ENCODE data around the gene VWA8. TPM values are rescaled to one million over a fixed set of nuclear protein-coding genes. Genes with fewer than 3 reads are reported as not detected.
"Not testable (repeated sequence)": the region's sequence is repeated elsewhere in the genome, so short reads cannot be mapped to it uniquely, and the experiment has no call there.

Gene VWA8
- total and polyA plus RNA-seq, 2 donors, result 8.8 to 45.9 TPM

DNA sequence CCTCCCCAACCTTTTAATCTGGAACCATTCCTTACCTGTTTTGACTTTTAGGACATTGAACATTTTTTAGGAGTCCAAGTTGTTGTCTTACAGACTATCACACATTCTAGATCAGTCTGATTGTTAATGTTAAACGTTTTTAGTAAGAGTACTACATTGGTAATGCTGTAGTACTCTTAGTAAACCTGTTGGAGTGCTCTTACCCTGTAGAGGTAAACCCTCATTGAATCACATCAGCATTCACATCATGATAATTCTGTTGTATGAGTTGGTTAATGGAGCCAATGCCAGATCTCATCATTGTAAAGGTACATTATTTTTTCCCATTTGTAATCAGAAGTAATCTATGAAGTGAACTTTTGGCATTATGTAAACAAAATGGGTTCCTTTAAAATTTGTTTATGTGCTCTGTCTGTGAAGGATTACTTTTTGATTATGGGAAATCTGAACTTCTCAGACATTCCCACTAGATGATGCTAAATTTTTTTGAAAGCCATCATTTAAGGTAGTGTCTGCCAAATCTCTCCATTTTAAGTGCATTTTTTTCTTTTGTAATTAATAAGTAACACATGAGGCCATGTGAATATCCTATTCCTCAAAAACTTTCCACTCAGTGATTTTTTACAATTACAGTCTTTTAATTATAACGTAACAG is 55.2 kb downstream of the VWA8 start:
- H3K36me3 ChIP-seq (ENCODE audit: insufficient read depth), result peaks cover 2% of the 10 kb centered on the region
- H3K4me3 ChIP-seq (ENCODE audit: low read depth, low read length), result no peak overlapping the region
- WGBS, result 56% methylated on average over 2 of the region's 2 CpGs
- no peak for DNase-seq (ENCODE audit: extremely low spot score)
- no peak overlapping the region for H3K27ac ChIP-seq (ENCODE audit: low read depth)
- no peaks in the 10 kb centered on the region for H3K4me1 ChIP-seq (ENCODE audit: insufficient read depth)

DNA sequence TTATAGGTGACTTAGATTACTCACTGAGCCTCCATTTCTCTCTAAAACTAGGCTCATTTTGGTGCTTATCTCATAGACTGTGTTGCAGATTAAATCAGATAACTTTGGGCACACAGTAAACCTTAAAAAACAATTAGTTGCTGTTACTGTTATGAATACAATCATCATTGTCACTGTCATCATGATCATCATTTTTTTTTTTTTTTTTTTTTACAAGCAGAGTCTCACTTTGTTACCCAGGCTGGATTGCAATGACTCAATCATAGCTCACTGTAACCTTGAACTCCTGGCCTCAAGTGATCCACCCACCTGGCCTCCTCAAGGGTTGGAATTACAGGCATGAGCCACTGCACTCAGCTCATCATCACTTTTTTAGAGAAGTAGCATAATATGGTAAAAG is 60.0 kb downstream of the VWA8 start:
- Histone ChIP-seq H3K36me3 (ENCODE audit: insufficient read depth) (no peaks in the 10 kb centered on the region), H3K4me1 (ENCODE audit: insufficient read depth) (no peaks in the 10 kb centered on the region), H3K4me3 (ENCODE audit: low read depth, low read length) (no peak overlapping the region), H3K27ac (ENCODE audit: low read depth) (no peak overlapping the region)
- no peak for DNase-seq (ENCODE audit: extremely low spot score)

DNA sequence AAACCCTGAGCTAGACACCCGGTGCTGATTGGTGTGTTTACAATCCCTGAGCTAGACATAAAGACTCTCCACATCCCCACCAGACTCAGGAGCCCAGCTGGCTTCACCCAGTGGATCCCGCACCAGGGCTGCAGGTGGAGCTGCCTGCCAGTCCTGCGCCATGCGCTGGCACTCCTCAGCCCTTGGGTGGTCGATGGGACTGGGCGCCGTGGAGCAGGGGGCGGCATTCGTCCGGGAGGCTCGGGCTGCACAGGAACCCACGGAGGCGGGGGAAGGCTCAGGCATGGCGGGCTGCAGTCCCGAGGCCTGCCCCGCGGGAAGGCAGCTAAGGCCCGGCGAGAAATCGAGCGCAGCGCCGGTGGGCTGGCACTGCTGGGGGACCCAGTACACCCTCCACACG is 62.5 kb downstream of the VWA8 start:
- 98% methylated on average over 14 of the region's 24 CpGs for WGBS
- H3K4me1 ChIP-seq (ENCODE audit: insufficient read depth); H3K36me3 ChIP-seq (ENCODE audit: insufficient read depth); DNase-seq (ENCODE audit: extremely low spot score); H3K27ac ChIP-seq (ENCODE audit: low read depth); H3K4me3 ChIP-seq (ENCODE audit: low read depth, low read length): not testable (repeated sequence)

DNA sequence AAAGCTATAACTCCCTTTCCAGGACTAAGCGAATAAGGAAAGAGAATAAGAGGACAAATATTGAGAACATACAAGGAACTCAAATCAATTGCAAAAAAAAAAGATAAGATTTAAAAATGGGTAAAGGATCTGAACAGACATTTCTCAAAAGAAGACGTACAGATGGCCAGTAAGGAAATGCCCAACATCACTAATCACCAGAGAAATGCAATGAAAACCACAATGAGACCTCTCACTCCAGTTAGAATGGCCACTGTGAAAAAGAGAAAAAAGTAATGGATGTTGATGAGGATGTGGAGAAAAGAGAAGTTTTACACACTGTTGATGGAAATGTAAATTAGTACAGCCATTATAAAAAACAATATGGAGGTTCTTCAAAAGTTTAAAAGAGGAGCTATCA is 63.8 kb downstream of the VWA8 start:
- no peaks in the 10 kb centered on the region for H3K36me3 ChIP-seq (ENCODE audit: insufficient read depth)
- no peak overlapping the region for H3K27ac ChIP-seq (ENCODE audit: low read depth)
- H3K4me1 ChIP-seq (ENCODE audit: insufficient read depth), result no peaks in the 10 kb centered on the region
- 97% methylated on average over 2 of the region's 2 CpGs for WGBS
- H3K4me3 ChIP-seq (ENCODE audit: low read depth, low read length), result no peak overlapping the region
- DNase-seq (ENCODE audit: extremely low spot score), result no peak

DNA sequence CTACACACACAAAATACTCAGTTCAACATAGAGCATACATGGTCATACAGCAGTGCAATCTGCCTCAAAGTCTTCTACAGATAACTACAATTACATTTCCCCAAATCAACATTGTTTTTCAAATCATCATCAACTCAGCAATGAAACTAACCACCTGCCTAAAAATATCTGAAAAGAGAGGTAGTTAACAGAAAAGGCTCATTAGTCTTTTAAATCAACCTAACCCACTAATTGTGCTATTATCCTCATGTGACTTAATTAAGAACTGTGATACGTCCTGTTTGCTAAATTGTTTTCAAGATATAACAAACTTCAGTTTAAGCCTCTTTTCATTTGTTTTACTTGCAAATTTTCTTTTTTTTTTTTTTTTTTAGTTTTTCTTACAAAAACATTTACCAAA is 65.4 kb downstream of the VWA8 start:
- Histone ChIP-seq H3K36me3 (ENCODE audit: insufficient read depth) (no peaks in the 10 kb centered on the region), H3K4me3 (ENCODE audit: low read depth, low read length) (no peak overlapping the region)
- 99% methylated on average over 1 of the region's 1 CpG for whole genome bisulfite sequencing

DNA sequence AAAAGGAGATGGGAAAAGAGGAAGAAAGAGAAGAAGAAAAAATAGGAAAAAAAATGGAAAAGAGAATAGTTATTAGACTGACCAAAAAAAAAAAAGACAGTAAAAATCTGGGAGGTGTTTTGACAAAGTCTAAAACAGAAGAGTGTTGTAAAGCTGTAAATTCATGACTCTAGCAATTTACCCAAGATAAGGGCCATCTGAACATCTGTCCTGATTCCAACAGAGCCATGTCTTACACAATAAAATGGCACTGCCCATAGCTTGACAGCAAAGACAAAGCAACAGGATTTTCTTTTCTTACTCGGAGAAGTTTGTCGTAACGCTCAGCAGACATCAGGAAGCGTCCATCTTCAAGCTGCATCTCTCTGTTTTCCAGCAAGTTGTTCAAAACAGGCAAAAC is 69.8 kb downstream of the VWA8 start:
- Histone ChIP-seq H3K27ac (ENCODE audit: low read depth) (no peak overlapping the region), H3K36me3 (ENCODE audit: insufficient read depth) (no peaks in the 10 kb centered on the region), H3K4me3 (ENCODE audit: low read depth, low read length) (no peak overlapping the region), H3K4me1 (ENCODE audit: insufficient read depth) (no peaks in the 10 kb centered on the region)
- 81% methylated on average over 4 of the region's 4 CpGs for WGBS
- no peak for DNase-seq (ENCODE audit: extremely low spot score)

More for the DNA sequence above, 65.4 kb downstream of the VWA8 start:
- DNase-seq (ENCODE audit: extremely low spot score), result no peak
- H3K27ac ChIP-seq (ENCODE audit: low read depth), result no peak overlapping the region
- no peaks in the 10 kb centered on the region for H3K4me1 ChIP-seq (ENCODE audit: insufficient read depth)

DNA sequence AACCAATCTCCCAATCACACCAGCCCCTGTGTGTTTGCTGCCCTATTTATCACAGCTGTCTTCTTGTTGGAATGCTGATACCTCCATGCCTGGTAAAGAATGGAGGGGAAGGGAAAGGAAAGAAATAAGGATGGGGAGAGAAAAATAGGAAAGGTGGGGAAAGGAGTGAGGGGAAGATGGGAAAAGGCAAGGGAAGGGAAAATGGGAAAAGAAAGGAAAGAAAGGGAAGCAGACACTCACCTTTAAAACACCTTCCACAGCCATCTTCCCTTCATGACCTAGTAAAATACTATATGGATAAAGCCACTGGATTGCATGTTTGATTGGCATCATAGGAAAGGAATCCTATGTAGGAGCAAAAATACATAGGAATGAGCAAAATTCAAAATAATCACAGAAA is 77.8 kb downstream of the VWA8 start:
- DNase-seq (ENCODE audit: extremely low spot score), result no peak
- H3K27ac ChIP-seq (ENCODE audit: low read depth), result no peak overlapping the region
- H3K36me3 ChIP-seq (ENCODE audit: insufficient read depth), result peaks cover 1% of the 10 kb centered on the region
- no peaks in the 10 kb centered on the region for H3K4me1 ChIP-seq (ENCODE audit: insufficient read depth)
- no peak overlapping the region for H3K4me3 ChIP-seq (ENCODE audit: low read depth, low read length)

DNA sequence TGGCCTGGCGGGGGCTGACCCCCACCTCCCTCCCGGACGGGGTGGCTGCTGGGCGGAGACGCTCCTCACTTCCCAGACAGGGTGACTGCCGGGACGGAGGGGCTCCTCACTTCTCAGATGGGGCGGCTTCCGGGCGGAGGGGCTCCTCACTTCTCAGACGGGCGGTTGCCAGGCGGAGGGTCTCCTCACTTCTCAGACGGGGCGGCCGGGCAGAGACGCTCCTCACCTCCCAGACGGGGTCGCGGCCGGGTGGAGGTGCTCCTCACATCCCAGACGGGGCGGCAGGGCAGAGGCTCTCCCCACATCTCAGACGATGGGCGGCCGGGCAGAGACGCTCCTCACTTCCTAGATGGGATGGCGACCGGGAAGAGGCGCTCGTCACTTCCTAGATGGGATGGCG is 79.0 kb downstream of the VWA8 start:
- not testable (repeated sequence) for H3K4me1 ChIP-seq (ENCODE audit: insufficient read depth); H3K4me3 ChIP-seq (ENCODE audit: low read depth, low read length); DNase-seq (ENCODE audit: extremely low spot score); H3K27ac ChIP-seq (ENCODE audit: low read depth); H3K36me3 ChIP-seq (ENCODE audit: insufficient read depth)
- 98% methylated on average over 21 of the region's 32 CpGs for WGBS

DNA sequence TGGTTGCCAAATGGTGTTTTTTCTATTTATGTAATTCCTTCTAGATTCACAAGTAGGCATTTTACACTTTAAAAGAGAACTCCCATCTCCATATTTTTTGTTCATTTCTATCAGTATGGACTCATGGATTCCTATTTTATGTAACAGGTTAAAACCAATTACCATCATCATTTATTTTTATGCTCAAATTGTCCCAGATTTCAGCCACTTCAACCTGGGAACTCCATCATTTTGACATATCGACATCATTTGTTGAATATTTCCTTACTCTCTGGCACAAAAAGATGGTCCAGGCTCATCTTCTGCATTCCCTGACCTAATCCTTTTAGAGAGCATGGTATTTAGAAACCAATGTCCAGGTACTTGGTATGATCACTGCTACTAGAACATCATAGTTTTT is 79.9 kb downstream of the VWA8 start:
- 97% methylated on average over 1 of the region's 1 CpG for WGBS
- DNase-seq (ENCODE audit: extremely low spot score), result no peak
- no peak overlapping the region for H3K4me3 ChIP-seq (ENCODE audit: low read depth, low read length)
- no peak overlapping the region for H3K27ac ChIP-seq (ENCODE audit: low read depth)
- peaks cover 3% of the 10 kb centered on the region for H3K36me3 ChIP-seq (ENCODE audit: insufficient read depth)
- no peaks in the 10 kb centered on the region for H3K4me1 ChIP-seq (ENCODE audit: insufficient read depth)

DNA sequence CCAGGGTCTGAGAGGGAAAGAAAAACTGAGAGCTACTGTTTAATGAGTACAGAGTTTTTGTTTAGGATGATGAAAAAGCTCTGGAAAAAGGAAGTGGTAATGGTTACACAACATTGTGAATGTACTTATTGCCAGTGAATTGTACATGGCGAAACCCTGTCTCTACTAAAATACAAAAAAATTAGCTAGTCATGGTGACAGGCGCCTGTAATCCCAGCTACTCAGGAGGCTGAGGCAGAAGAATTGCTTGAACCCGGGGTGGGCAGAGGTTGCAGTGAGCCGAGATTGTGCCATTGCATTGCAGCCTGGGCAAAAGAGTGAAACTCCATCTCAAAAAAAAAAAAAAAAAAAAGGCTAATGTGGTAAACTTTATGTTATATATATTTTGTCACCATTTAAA is 96.3 kb downstream of the VWA8 start:
- Histone ChIP-seq H3K36me3 (ENCODE audit: insufficient read depth) (no peaks in the 10 kb centered on the region), H3K4me1 (ENCODE audit: insufficient read depth) (no peaks in the 10 kb centered on the region), H3K4me3 (ENCODE audit: low read depth, low read length) (no peak overlapping the region), H3K27ac (ENCODE audit: low read depth) (no peak overlapping the region)
- 92% methylated on average over 4 of the region's 4 CpGs for WGBS
- no peak for DNase-seq (ENCODE audit: extremely low spot score)

DNA sequence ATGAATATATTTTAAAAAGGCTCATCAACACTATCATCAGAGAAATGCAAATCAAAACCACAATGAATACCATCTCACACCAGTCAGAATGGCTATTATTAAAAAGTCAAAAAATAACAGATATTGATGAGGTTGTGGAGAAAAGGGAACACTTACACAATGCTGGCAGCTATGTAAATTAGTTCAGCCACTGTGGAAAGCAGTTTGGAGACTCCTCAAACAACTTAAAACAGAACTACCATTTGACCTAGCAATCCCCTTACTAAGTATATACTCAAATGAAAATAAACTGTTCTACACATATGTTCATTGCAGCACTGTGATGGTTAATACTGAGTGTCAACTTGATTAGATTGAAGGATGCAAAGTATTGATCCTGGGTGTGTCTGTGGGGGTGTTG is 98.2 kb downstream of the VWA8 start:
- H3K4me3 ChIP-seq (ENCODE audit: low read depth, low read length); H3K36me3 ChIP-seq (ENCODE audit: insufficient read depth); H3K4me1 ChIP-seq (ENCODE audit: insufficient read depth); H3K27ac ChIP-seq (ENCODE audit: low read depth); DNase-seq (ENCODE audit: extremely low spot score): not testable (repeated sequence)

DNA sequence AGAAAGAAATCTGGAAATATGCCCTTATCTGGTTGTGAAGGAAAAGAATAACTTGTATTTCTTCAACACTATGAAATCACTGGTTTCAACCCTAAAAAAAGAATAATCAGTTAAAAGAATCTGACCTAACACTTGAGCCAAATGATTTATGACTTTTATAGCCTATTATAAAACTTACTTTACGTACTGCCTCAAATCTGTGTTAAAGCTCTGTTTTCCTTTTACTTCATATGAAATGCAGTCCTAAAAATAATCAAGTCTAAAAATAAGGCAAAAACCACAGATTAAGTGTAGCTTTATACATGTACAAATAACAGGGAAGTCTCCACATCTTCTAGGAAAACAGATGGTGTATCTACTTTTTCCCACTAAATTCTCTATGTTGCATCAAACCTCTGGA is 101.3 kb downstream of the VWA8 start:
- H3K4me1 ChIP-seq (ENCODE audit: insufficient read depth), result no peaks in the 10 kb centered on the region
- DNase-seq (ENCODE audit: extremely low spot score), result peak; percentile 14
- H3K27ac ChIP-seq (ENCODE audit: low read depth), result no peak overlapping the region
- WGBS, result 35% methylated on average over 1 of the region's 1 CpG
- no peaks in the 10 kb centered on the region for H3K36me3 ChIP-seq (ENCODE audit: insufficient read depth)
- H3K4me3 ChIP-seq (ENCODE audit: low read depth, low read length), result no peak overlapping the region

DNA sequence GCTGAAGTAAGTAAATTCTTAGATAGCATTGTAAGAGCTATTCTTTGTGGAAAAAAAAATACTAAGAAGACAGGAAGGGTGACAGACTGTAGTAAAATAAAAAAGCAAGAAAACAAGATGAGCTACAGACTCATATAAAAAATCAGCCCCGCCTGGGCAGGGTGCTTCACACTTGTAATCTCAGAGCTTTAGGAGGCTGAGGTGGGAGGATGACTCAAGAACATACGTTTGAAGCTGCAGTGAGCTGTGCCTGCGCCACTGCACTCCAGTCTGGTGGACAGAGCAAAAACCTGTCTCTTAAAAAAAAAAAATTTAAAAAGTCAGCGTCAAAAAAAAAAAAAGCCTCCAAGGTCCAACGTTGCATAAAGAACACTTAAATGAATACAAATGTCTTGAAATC is 102.1 kb downstream of the VWA8 start:
- WGBS, result 69% methylated on average over 5 of the region's 5 CpGs
- Histone ChIP-seq H3K4me3 (ENCODE audit: low read depth, low read length) (no peak overlapping the region), H3K36me3 (ENCODE audit: insufficient read depth) (no peaks in the 10 kb centered on the region), H3K4me1 (ENCODE audit: insufficient read depth) (no peaks in the 10 kb centered on the region), H3K27ac (ENCODE audit: low read depth) (no peak overlapping the region)
- DNase-seq (ENCODE audit: extremely low spot score), result no peak

DNA sequence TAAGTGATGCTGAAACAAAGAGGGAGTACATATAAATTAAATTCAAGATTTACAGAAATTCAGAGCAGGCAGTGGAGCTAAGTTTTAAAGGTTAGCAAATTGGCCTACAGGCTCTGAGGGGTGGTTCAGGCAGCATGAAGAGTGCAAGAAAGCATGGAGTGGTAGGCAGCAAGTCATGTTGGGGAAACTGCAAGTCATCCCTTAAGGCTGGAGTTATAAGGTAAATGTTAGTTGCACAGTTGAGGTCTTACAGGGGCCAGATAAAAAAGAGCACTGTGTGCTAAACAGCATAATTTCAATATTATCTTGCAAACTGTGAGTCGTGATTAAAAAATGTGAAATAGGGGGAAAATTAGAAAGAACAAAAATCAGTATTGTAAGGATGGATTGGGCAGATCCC is 106.2 kb downstream of the VWA8 start:
- Histone ChIP-seq H3K4me3 (ENCODE audit: low read depth, low read length) (no peak overlapping the region), H3K4me1 (ENCODE audit: insufficient read depth) (no peaks in the 10 kb centered on the region), H3K36me3 (ENCODE audit: insufficient read depth) (no peaks in the 10 kb centered on the region), H3K27ac (ENCODE audit: low read depth) (no peak overlapping the region)
- no peak for DNase-seq (ENCODE audit: extremely low spot score)
- 87% methylated on average over 1 of the region's 1 CpG for WGBS

DNA sequence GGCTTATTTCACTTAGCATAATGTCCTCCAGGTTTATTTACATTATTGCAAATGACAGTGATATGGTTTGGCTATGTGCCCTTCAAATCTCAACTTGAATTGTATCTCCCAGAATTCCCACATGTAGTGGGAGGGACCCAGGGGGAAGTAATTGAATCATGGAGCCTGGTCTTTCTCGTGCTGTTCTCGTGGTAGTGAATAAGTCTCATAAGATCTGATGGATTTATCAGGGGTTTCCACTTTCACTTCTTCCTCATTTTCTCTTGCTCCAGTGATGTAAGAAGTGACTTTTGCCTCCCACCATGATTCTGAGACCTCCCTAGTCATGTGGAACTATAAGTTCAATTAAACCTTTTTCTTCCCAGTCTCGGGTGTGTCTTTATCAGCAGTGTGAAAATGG is 109.6 kb downstream of the VWA8 start:
- no peak for DNase-seq (ENCODE audit: extremely low spot score)
- 94% methylated on average over 3 of the region's 3 CpGs for WGBS

More for the DNA sequence above, 109.6 kb downstream of the VWA8 start:
- Histone ChIP-seq H3K27ac (ENCODE audit: low read depth) (no peak overlapping the region), H3K4me1 (ENCODE audit: insufficient read depth) (no peaks in the 10 kb centered on the region), H3K36me3 (ENCODE audit: insufficient read depth) (no peaks in the 10 kb centered on the region), H3K4me3 (ENCODE audit: low read depth, low read length) (no peak overlapping the region)
